Measurements from ENCODE around the gene MFAP1.
"Not testable (repeated sequence)": the region's sequence is repeated elsewhere in the genome, so short reads cannot be mapped to it uniquely, and the experiment has no call there.

The MFAP1 gene

GRCh38 chr15:43815064-43815463 is 9.4 kb downstream of the MFAP1 start:
- not testable (repeated sequence) for H3K9ac ChIP-seq (ENCODE audit: low read depth, low read length); H3K4me3 ChIP-seq (ENCODE audit: low read length); H3K27me3 ChIP-seq (ENCODE audit: insufficient read depth, low read length); H3K27ac ChIP-seq (ENCODE audit: low read depth, low read length); H3K4me1 ChIP-seq (ENCODE audit: insufficient read depth, low read length); H3K9me3 ChIP-seq (ENCODE audit: insufficient read depth, low read depth, low read length)
- H3K36me3 ChIP-seq (ENCODE audit: insufficient read depth, low read length), result peaks cover 71% of the 10 kb centered on the region
- WGBS, result 97% methylated on average over 5 of the region's 5 CpGs

GRCh38 chr15:43808960-43809678 is 15.4 kb downstream of the MFAP1 start:
- Histone ChIP-seq H3K36me3 (ENCODE audit: insufficient read depth, low read length) (peaks cover 93% of the 10 kb centered on the region), H3K4me1 (ENCODE audit: insufficient read depth, low read length) (no peaks in the 10 kb centered on the region), H3K27ac (ENCODE audit: low read depth, low read length) (no peak overlapping the region), H3K4me3 (ENCODE audit: low read length) (no peak overlapping the region), H3K9me3 (ENCODE audit: insufficient read depth, low read depth, low read length) (no peaks in the 10 kb centered on the region), H3K9ac (ENCODE audit: low read depth, low read length) (no peak overlapping the region), H3K27me3 (ENCODE audit: insufficient read depth, low read length) (no peaks in the 10 kb centered on the region)
- 98% methylated on average over 5 of the region's 6 CpGs for WGBS

GRCh38 chr15:43808435-43808950 is 16.0 kb downstream of the MFAP1 start:
- Histone ChIP-seq H3K36me3 (ENCODE audit: insufficient read depth, low read length) (peaks cover 92% of the 10 kb centered on the region), H3K9ac (ENCODE audit: low read depth, low read length) (no peak overlapping the region), H3K9me3 (ENCODE audit: insufficient read depth, low read depth, low read length) (no peaks in the 10 kb centered on the region), H3K27ac (ENCODE audit: low read depth, low read length) (no peak overlapping the region), H3K27me3 (ENCODE audit: insufficient read depth, low read length) (no peaks in the 10 kb centered on the region), H3K4me1 (ENCODE audit: insufficient read depth, low read length) (no peaks in the 10 kb centered on the region), H3K4me3 (ENCODE audit: low read length) (no peak overlapping the region)
- WGBS, result 96% methylated on average over 5 of the region's 5 CpGs

GRCh38 chr15:43802676-43803075 is 21.8 kb downstream of the MFAP1 start:
- H3K36me3 ChIP-seq (ENCODE audit: insufficient read depth, low read length), result peaks cover 79% of the 10 kb centered on the region
- H3K9ac ChIP-seq (ENCODE audit: low read depth, low read length); H3K4me3 ChIP-seq (ENCODE audit: low read length); H3K27me3 ChIP-seq (ENCODE audit: insufficient read depth, low read length); H3K4me1 ChIP-seq (ENCODE audit: insufficient read depth, low read length); H3K9me3 ChIP-seq (ENCODE audit: insufficient read depth, low read depth, low read length); H3K27ac ChIP-seq (ENCODE audit: low read depth, low read length): not testable (repeated sequence)
- WGBS, result 94% methylated on average over 5 of the region's 7 CpGs

GRCh38 chr15:43800286-43801141 is 24.0 kb downstream of the MFAP1 start, which contains the start of gene HYPK:
Gene HYPK, plus strand, starts transcription at chr15:43800599. Its CDS starts 24 bp downstream, at chr15:43800623.
- WGBS, result 12% methylated on average over 44 of the region's 44 CpGs
- Histone ChIP-seq H3K9ac (ENCODE audit: low read depth, low read length) (peak within 1 kb of the TSS; percentile 77), H3K9me3 (ENCODE audit: insufficient read depth, low read depth, low read length) (no peaks in the 10 kb centered on the region), H3K4me3 (ENCODE audit: low read length) (peak within 1 kb of the TSS; percentile 86), H3K36me3 (ENCODE audit: insufficient read depth, low read length) (peaks cover 77% of the 10 kb centered on the region), H3K27me3 (ENCODE audit: insufficient read depth, low read length) (no peaks in the 10 kb centered on the region), H3K4me1 (ENCODE audit: insufficient read depth, low read length) (peaks cover 19% of the 10 kb centered on the region), H3K27ac (ENCODE audit: low read depth, low read length) (peak within 1 kb of the TSS; percentile 64)

- Histone ChIP-seq H3K4me3 (ENCODE audit: low read length) (peak within 1 kb of the TSS; percentile 86), H3K9me3 (ENCODE audit: insufficient read depth, low read depth, low read length) (no peaks in the 10 kb centered on the region), H3K27ac (ENCODE audit: low read depth, low read length) (peak within 1 kb of the TSS; percentile 64), H3K36me3 (ENCODE audit: insufficient read depth, low read length) (peaks cover 77% of the 10 kb centered on the region), H3K27me3 (ENCODE audit: insufficient read depth, low read length) (no peaks in the 10 kb centered on the region), H3K9ac (ENCODE audit: low read depth, low read length) (peak within 1 kb of the TSS; percentile 77), H3K4me1 (ENCODE audit: insufficient read depth, low read length) (peaks cover 24% of the 10 kb centered on the region)
- 94% methylated on average over 8 of the region's 8 CpGs for WGBS
These were observed 24.6 kb downstream of the MFAP1 start, which contains the start of gene SERINC4 for GRCh38 chr15:43799945-43800285. Gene SERINC4, minus strand, starts transcription at chr15:43800220. Its CDS starts 234 bp downstream, at chr15:43799986.

- no peak overlapping the region for H3K9ac ChIP-seq (ENCODE audit: low read depth, low read length)
- no peaks in the 10 kb centered on the region for H3K27me3 ChIP-seq (ENCODE audit: insufficient read depth, low read length)
- WGBS, result 92% methylated on average over 16 of the region's 16 CpGs
- H3K9me3 ChIP-seq (ENCODE audit: insufficient read depth, low read depth, low read length), result no peaks in the 10 kb centered on the region
- peak overlapping the region; percentile 64 for H3K27ac ChIP-seq (ENCODE audit: low read depth, low read length)
- H3K4me1 ChIP-seq (ENCODE audit: insufficient read depth, low read length), result peaks cover 29% of the 10 kb centered on the region
- no peak overlapping the region for H3K4me3 ChIP-seq (ENCODE audit: low read length)
- H3K36me3 ChIP-seq (ENCODE audit: insufficient read depth, low read length), result peaks cover 77% of the 10 kb centered on the region
These were observed 25.1 kb downstream of the MFAP1 start for GRCh38 chr15:43799209-43799944.

GRCh38 chr15:43796566-43796965 is 27.9 kb downstream of the MFAP1 start:
- WGBS, result 95% methylated on average over 2 of the region's 3 CpGs
- H3K9me3 ChIP-seq (ENCODE audit: insufficient read depth, low read depth, low read length), result no peaks in the 10 kb centered on the region
- peaks cover 41% of the 10 kb centered on the region for H3K4me1 ChIP-seq (ENCODE audit: insufficient read depth, low read length)
- H3K27me3 ChIP-seq (ENCODE audit: insufficient read depth, low read length), result no peaks in the 10 kb centered on the region
- no peak overlapping the region for H3K9ac ChIP-seq (ENCODE audit: low read depth, low read length)
- no peak overlapping the region for H3K4me3 ChIP-seq (ENCODE audit: low read length)
- peak overlapping the region; percentile 66; the same call in 1 of the 2 replicates for H3K27ac ChIP-seq (ENCODE audit: low read depth, low read length)
- H3K36me3 ChIP-seq (ENCODE audit: insufficient read depth, low read length), result peaks cover 63% of the 10 kb centered on the region

- no peak overlapping the region for H3K9ac ChIP-seq (ENCODE audit: low read depth, low read length)
- no peaks in the 10 kb centered on the region for H3K27me3 ChIP-seq (ENCODE audit: insufficient read depth, low read length)
- peak overlapping the region; percentile 66; the same call in 1 of the 2 replicates for H3K27ac ChIP-seq (ENCODE audit: low read depth, low read length)
- peaks cover 59% of the 10 kb centered on the region for H3K36me3 ChIP-seq (ENCODE audit: insufficient read depth, low read length)
- peaks cover 41% of the 10 kb centered on the region for H3K4me1 ChIP-seq (ENCODE audit: insufficient read depth, low read length)
- no peak overlapping the region for H3K4me3 ChIP-seq (ENCODE audit: low read length)
- no peaks in the 10 kb centered on the region for H3K9me3 ChIP-seq (ENCODE audit: insufficient read depth, low read depth, low read length)
These were observed 28.5 kb downstream of the MFAP1 start for GRCh38 chr15:43795997-43796396.

GRCh38 chr15:43795197-43795596 is 29.3 kb downstream of the MFAP1 start:
- Histone ChIP-seq H3K4me3 (ENCODE audit: low read length) (no peak overlapping the region), H3K36me3 (ENCODE audit: insufficient read depth, low read length) (peaks cover 59% of the 10 kb centered on the region), H3K9me3 (ENCODE audit: insufficient read depth, low read depth, low read length) (no peaks in the 10 kb centered on the region), H3K27me3 (ENCODE audit: insufficient read depth, low read length) (no peaks in the 10 kb centered on the region), H3K9ac (ENCODE audit: low read depth, low read length) (no peak overlapping the region), H3K27ac (ENCODE audit: low read depth, low read length) (peak overlapping the region; percentile 39; the same call in 1 of the 2 replicates), H3K4me1 (ENCODE audit: insufficient read depth, low read length) (peaks cover 40% of the 10 kb centered on the region)
- 90% methylated on average over 2 of the region's 2 CpGs for WGBS
